GM19467 (cell line): ENCODE data around the gene IQCH.

Experiments used
- ATAC-seq: cut with Tn5 transposase; IDR thresholded peaks from one replicate; pipeline ENCODE4 v1.9.1; 2021; ENCODE audit warnings: mild to moderate bottlenecking, moderate library complexity; ENCODE audit not compliant: unreplicated experiment

Gene IQCH

DNA sequence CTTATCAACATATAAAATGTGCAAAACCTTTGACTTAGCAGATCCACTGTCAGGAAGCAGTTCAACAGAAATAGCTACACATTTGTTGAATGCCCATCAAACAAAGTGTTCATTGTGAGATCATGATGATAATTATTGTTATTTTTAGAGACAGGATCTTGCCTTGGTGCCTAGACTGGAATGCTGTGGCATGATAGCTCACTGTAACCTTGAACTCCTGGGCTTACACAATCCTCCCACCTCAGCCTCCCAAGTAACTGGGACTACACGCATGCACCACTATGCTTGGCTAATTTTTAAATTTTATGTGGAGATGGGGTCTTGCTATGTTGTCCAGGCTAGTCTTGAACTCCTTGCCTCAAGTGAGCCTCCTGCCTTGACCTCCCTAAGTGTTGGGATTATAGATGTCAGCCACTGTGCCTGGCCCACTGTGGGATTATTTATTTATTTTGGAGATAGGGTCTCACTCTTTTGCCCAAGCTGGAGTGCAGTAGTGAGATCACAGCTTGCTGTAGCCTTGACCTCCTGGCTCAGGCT, 296.7 kb downstream of the IQCH start:
- no peak for ATAC-seq
